GM12801 (cell line): Measurements from ENCODE around the gene SRP68.

Experiments used
- TF ChIP-seq, protein P1 (sequence below): IDR thresholded peaks from one replicate; pipeline ENCODE4 v1.5.1; 2011; ENCODE audit warnings: control low read depth; ENCODE audit not compliant: insufficient read length; ENCODE audit errors: extremely low read depth

SRP68 gene

DNA sequence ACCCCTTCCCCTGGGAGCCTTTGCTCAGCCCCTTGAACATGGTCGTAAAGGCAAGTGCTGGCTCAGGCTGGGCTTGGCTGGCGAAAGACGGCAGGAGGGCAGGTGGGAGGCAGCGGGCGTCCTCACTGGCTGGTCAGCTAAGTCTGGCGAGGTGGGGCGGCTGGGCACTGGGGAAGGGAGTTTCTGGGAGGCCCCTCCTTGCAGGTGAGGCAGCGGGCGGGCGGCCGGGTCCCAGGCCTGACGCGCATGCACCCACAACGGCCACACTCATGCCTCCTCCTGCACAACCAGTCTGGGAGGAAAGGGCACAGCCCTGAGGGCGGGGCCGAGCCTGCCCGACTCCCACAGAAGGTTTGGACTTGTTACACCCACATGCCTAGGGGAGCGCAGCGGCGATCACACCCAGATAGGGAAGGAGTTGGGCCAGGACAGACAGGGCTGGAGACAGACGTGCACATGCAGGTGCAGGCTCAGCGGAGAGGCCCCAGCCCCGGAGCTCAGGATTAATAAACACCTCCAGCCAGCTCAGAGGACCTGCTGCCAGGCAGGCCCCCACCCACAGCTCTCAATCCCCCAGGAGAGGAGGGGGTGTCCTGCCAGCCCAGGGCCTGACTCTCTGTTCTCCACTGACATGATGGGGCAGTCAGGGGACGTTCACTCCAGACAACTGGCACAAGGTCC is 45.0 kb downstream of the SRP68 start, which contains the start of gene EVPL:
Gene EVPL (minus strand): TSS at position 148 of the 681 bp plus-strand sequence. CDS start 108 bp downstream, at position 40.
- TF ChIP-seq, protein P1, sequence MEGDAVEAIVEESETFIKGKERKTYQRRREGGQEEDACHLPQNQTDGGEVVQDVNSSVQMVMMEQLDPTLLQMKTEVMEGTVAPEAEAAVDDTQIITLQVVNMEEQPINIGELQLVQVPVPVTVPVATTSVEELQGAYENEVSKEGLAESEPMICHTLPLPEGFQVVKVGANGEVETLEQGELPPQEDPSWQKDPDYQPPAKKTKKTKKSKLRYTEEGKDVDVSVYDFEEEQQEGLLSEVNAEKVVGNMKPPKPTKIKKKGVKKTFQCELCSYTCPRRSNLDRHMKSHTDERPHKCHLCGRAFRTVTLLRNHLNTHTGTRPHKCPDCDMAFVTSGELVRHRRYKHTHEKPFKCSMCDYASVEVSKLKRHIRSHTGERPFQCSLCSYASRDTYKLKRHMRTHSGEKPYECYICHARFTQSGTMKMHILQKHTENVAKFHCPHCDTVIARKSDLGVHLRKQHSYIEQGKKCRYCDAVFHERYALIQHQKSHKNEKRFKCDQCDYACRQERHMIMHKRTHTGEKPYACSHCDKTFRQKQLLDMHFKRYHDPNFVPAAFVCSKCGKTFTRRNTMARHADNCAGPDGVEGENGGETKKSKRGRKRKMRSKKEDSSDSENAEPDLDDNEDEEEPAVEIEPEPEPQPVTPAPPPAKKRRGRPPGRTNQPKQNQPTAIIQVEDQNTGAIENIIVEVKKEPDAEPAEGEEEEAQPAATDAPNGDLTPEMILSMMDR: no peak

DNA sequence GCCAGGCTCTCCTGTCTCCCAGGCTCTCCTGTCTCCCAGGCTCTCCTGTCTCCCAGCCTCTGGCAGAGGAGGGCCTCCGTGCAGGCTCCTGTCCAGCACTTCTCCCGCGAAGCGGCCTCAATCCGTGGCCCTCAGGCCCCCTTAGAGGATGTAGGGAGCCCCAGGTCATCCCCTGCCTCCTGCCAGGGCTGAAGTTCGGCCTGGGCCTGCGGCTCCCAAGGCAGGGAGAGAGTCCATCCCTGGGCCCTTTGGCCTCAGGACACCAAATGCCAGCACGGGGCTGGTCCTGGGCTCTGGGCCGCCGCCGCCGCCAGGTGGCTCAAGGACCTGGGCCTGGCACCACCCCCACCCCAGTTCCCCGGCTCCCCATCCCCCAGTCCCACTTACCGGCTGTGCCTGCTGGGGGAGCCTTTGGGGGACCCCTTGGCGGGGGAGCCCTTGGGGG is 45.6 kb downstream of the SRP68 start:
- TF ChIP-seq, protein P1: no peak

DNA sequence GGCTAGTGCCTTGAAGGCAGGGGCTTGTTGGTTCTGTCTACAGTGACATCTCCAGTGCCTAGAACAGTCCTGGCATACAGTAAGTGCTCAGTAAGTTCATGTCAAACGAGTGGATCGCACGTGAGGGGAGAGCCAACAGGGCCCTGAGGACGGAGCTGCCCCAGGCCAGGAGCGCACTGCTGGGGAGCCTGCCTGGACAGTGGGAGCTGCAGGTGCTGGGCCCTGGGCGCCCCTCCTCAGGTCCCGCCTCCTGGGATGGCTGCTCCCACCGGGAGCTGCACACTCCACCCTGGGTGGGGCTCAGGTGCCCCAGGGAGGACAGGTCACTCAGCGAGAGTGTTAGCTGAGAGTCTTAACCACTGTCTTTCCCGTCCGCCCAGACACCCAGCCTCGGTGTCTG is 47.0 kb downstream of the SRP68 start:
- TF ChIP-seq, protein P1: no peak

DNA sequence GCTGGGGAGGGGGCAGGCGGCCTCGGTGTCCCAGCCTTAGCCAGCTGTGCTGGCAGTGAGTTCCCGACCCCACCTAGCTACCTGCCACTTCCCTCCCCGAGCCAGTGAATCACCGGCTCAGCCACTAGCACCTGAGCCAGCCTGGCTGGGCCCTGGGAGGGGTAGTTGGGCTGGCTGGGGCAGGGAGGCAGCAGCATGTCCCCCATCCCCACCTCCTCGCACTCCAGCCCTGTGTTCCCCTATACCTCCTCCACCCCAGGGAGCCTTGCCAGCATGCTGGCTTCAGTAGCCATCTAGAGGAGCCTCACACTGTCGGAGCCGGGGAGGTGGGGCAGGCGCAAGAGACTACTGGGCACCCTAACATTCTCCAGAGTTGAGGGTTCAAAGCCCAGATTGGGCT is 48.0 kb downstream of the SRP68 start:
- TF ChIP-seq, protein P1: no peak

DNA sequence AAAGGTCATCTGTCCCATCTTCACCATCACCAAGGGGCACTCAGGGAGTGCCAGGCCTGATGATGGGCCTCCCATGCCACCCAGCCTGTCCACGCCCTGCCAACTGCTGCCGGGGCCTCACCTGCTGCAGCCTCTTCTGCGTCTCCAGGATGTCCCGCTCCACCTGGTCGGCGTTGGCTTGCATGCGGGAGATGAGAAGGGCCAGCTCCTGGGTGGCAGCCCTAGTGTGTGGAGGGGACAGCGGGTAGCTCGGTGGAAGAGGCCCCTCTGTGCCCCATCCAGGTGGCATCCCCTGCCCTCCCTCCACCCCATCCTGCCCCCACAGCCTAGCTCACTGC is 48.4 kb downstream of the SRP68 start:
- TF ChIP-seq, protein P1: no peak

DNA sequence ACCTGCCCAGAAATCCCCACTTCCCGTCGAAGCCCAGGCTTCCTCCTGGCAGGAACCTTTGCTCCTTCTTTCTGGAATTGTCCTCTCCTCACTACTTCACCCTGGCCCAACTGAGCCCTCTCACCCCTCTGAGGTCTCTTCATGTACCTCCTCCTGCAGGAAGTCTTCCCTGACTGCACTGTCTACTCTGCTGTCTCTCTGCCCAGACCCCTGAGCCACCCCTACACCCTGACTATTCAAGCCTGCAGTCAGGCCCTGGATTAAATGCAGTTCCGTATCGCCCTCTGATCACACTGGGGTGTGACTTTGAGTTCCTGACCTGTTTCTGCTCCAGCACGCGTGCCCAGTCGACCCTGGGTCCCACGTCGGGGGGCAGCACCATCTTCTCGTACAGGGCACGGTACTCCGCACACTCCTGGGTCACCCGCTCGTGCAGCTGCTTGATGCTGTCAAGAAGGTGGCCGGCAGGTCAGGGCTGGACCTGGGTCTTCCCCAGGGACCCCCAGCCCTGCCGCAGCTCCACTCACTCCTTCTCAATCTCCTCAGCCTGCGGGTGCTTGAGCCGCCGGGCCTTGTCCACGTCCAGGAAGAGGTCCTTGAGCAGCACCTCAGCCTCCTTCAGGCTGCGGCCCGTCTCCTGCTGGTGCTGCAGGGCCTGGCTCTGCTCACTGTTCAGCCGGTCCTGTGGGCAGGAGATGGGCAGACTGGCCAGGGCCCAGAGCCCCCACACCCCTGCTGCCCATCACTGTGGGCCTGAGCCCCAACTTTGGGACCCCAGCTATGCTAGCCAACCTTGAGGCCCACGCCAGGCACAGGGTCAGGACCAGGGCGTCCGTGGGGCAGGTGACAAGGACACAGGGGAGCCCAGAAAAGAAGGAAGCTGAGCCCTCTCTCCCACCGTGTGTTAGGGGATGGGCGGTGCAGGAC is 49.1 kb downstream of the SRP68 start:
- TF ChIP-seq, protein P1: no peak

DNA sequence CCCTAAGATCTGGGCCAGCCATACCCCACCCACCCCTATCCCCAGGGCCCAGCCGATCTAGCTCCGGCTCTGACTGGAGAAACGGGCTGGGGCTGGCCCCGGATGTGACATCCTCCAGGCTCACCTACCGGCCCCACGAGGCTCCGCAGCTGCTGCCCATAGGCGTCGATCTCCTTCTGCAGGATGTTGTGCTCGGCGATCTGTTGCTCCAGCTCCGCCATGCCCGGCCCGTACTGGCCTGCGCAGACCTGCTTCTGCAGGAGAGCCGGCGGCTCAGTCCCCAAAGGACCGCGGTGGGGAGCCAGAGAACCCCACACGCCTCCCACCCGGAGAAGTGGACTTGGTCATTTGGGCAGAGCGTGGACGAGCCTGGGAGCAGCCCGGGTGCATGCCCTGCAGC is 50.0 kb downstream of the SRP68 start:
- TF ChIP-seq, protein P1: no peak
